Loucy (cell line): Measurements from ENCODE around the gene ENTR1.

ENCODE experiments used
- H2AFZ ChIP-seq: fragments of 200-600 bp; sonication (generic); 2 replicates; pipeline ENCODE4 v1.6.0; 2016; ENCODE audit warnings: antibody characterized with exemption, mild to moderate bottlenecking, low read length, moderate library complexity
- H3F3A ChIP-seq: fragments of 200-600 bp; 2 replicates; pipeline ENCODE4 v1.6.0; 2016; ENCODE audit warnings: antibody characterized with exemption, low read depth, mild to moderate bottlenecking
- H3K27me3 ChIP-seq: fragments of 200-600 bp; sonication (generic); 2 replicates; pipeline ENCODE4 v1.6.1; 2014; ENCODE audit warnings: low read length, mild to moderate bottlenecking; ENCODE audit not compliant: insufficient read depth, poor library complexity, severe bottlenecking
- H3K36me3 ChIP-seq: fragments of 200-600 bp; sonication (generic); 2 replicates; pipeline ENCODE4 v1.6.1; 2016; ENCODE audit warnings: low read length; ENCODE audit not compliant: insufficient read depth
- H3K4me1 ChIP-seq: fragments of 200-600 bp; sonication (generic); 2 replicates; pipeline ENCODE4 v1.5.1; 2014; ENCODE audit warnings: low read length, mild to moderate bottlenecking; ENCODE audit not compliant: insufficient read depth, poor library complexity, severe bottlenecking
- H3K4me2 ChIP-seq: fragments of 200-600 bp; sonication (generic); 2 replicates; pipeline ENCODE4 v1.6.0; 2014; ENCODE audit warnings: antibody characterized with exemption, low read length, low read depth, mild to moderate bottlenecking; ENCODE audit not compliant: poor library complexity, severe bottlenecking
- H3K4me3 ChIP-seq: fragments of 200-600 bp; sonication (generic); 2 replicates; pipeline ENCODE4 v1.5.1; 2014; ENCODE audit warnings: low read length, mild to moderate bottlenecking, mixed read lengths; ENCODE audit not compliant: poor library complexity, severe bottlenecking
- H3K79me2 ChIP-seq: fragments of 200-600 bp; sonication (generic); 2 replicates; pipeline ENCODE4 v1.6.1; 2014; ENCODE audit warnings: low read length; ENCODE audit not compliant: insufficient read depth
- H3K9ac ChIP-seq: fragments of 200-600 bp; sonication (generic); 2 replicates; pipeline ENCODE4 v1.6.0; 2014; ENCODE audit warnings: mild to moderate bottlenecking, low read depth, low read length, moderate library complexity; ENCODE audit not compliant: poor library complexity, severe bottlenecking
- H3K9me2 ChIP-seq: fragments of 200-600 bp; sonication (generic); replicated peaks from 2 replicates; pipeline ENCODE4 v1.6.1; 2016; ENCODE audit warnings: low read depth, low read length, mixed read lengths
- H3K9me3 ChIP-seq: fragments of 200-600 bp; sonication (generic); 2 replicates; pipeline ENCODE4 v1.6.1; 2014; ENCODE audit warnings: mild to moderate bottlenecking, antibody characterized with exemption, low read length, low read depth; ENCODE audit not compliant: insufficient read depth
- H4K20me1 ChIP-seq: fragments of 200-600 bp; sonication (generic); 2 replicates; pipeline ENCODE4 v1.6.0; 2014; ENCODE audit warnings: antibody characterized with exemption, low read length, mild to moderate bottlenecking; ENCODE audit not compliant: insufficient read depth, poor library complexity, severe bottlenecking
- EZH2phosphoT487 ChIP-seq: fragments of 200-600 bp; IDR thresholded peaks from 2 replicates; pipeline ENCODE4 v1.6.1; 2018; ENCODE audit warnings: antibody characterized with exemption, mild to moderate bottlenecking, moderate library complexity, borderline replicate concordance
- TF ChIP-seq, protein P1 (sequence below): fragments of 200-600 bp; sonication (generic); conservative IDR thresholded peaks from 2 replicates; pipeline ENCODE4 v1.5.1; 2014; ENCODE audit warnings: mild to moderate bottlenecking, antibody characterized with exemption, low read length

ENTR1 gene

GRCh38 chr9:136381966-136382513 lies 28.4 kb downstream of the ENTR1 start:
- Histone ChIP-seq H3K4me1 (no peaks in the 10 kb centered on the region), H3K9ac (no peak overlapping the region), H3K27me3 (no peaks in the 10 kb centered on the region), H3F3A (no peaks in the 10 kb centered on the region), H3K36me3 (peaks cover 9% of the 10 kb centered on the region; the same call in 1 of the 2 replicates), H3K9me2 (no peaks in the 10 kb centered on the region), H3K79me2 (no peaks in the 10 kb centered on the region), H4K20me1 (no peaks in the 10 kb centered on the region), H3K4me3 (no peak overlapping the region), H2AFZ (no peak overlapping the region), H3K9me3 (no peaks in the 10 kb centered on the region), H3K4me2 (no peak overlapping the region)
- no peak for TF ChIP-seq EZH2phosphoT487
- TF ChIP-seq, protein P1, sequence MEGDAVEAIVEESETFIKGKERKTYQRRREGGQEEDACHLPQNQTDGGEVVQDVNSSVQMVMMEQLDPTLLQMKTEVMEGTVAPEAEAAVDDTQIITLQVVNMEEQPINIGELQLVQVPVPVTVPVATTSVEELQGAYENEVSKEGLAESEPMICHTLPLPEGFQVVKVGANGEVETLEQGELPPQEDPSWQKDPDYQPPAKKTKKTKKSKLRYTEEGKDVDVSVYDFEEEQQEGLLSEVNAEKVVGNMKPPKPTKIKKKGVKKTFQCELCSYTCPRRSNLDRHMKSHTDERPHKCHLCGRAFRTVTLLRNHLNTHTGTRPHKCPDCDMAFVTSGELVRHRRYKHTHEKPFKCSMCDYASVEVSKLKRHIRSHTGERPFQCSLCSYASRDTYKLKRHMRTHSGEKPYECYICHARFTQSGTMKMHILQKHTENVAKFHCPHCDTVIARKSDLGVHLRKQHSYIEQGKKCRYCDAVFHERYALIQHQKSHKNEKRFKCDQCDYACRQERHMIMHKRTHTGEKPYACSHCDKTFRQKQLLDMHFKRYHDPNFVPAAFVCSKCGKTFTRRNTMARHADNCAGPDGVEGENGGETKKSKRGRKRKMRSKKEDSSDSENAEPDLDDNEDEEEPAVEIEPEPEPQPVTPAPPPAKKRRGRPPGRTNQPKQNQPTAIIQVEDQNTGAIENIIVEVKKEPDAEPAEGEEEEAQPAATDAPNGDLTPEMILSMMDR = no peak

DNA sequence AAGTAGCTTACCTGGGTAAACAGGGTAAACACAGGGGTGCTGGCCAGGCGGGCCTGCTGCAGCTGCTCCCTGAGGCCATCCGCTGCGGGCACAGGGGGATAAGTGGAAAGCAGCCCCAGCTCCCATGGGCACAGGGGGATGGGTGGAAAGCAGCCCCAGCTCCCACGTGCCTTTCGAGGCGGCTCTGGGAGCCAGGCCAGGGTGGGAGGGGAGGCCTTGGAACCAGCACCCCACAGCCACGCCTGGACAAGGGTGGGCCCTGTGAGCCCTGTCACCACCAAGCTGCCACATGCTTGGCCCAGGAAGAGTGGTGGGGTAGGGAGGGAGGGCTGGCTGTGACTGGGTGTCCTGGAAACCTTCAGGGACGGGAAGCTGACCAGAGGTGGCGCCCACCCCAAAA lies 29.1 kb downstream of the ENTR1 start:
- H4K20me1 ChIP-seq = no peaks in the 10 kb centered on the region
- no peak overlapping the region for H3K9ac ChIP-seq
- no peaks in the 10 kb centered on the region for H3K27me3 ChIP-seq
- no peaks in the 10 kb centered on the region for H3K4me1 ChIP-seq
- H3K9me3 ChIP-seq = no peaks in the 10 kb centered on the region
- no peaks in the 10 kb centered on the region for H3K9me2 ChIP-seq
- no peak overlapping the region for H2AFZ ChIP-seq
- TF ChIP-seq EZH2phosphoT487 = no peak
- TF ChIP-seq, protein P1 = no peak
- H3K4me2 ChIP-seq = no peak overlapping the region
- H3F3A ChIP-seq = no peaks in the 10 kb centered on the region
- H3K4me3 ChIP-seq = no peak overlapping the region
- H3K79me2 ChIP-seq = no peaks in the 10 kb centered on the region
- H3K36me3 ChIP-seq = peaks cover 9% of the 10 kb centered on the region; the same call in 1 of the 2 replicates

DNA sequence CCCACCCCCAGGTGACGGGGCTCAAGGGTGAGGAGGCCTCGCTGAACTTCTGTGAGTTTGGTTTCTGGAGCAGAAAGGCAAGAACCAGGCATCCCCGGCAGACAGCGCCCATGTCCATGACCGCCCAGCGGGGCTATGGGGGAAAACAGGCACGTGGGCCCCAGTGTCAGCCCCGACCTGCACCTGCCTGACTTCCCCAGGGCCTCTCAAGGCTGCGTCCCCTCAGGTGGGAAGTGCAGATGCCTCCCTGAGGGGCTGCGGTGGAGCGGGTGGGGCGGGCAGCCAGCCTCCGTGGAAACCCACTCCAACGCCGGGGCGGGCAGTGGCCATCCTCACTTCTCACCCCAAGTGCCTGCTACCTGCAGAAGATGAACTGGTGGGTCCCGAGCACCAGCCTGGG lies 30.0 kb downstream of the ENTR1 start:
- Histone ChIP-seq H3K9me3 (no peaks in the 10 kb centered on the region), H3K4me2 (no peak overlapping the region), H3K27me3 (no peaks in the 10 kb centered on the region), H3K36me3 (peaks cover 9% of the 10 kb centered on the region; the same call in 1 of the 2 replicates), H3K4me1 (no peaks in the 10 kb centered on the region), H4K20me1 (no peaks in the 10 kb centered on the region), H2AFZ (no peak overlapping the region), H3K79me2 (no peaks in the 10 kb centered on the region), H3K9ac (no peak overlapping the region), H3F3A (no peaks in the 10 kb centered on the region), H3K4me3 (no peak overlapping the region), H3K9me2 (no peaks in the 10 kb centered on the region)
- no peak for TF ChIP-seq EZH2phosphoT487
- TF ChIP-seq, protein P1 = no peak
